Mucosa of descending colon (tissue), 3 donors: ENCODE results near the gene CD93. TPM values are rescaled to one million over a fixed set of nuclear protein-coding genes. Genes with fewer than 3 reads are reported as not detected.

Experiments used
- ATAC-seq: fragments of 200-7000 bp; cut with Tn5 transposase; one replicate; pipeline ENCODE4 v1.9.1; 2020; ENCODE audit warnings: mild to moderate bottlenecking, moderate library complexity
- DNase-seq, 3 donors: peaks; one replicate each; pipeline ENCODE4 v3.0.0-alpha.2; 2020
- H3K36me3 ChIP-seq: fragments of 200-600 bp; one replicate; pipeline ENCODE4 v1.8.0; 2021; ENCODE audit warnings: low read depth, mild to moderate bottlenecking
- H3K4me1 ChIP-seq: fragments of 200-600 bp; one replicate; pipeline ENCODE4 v1.8.0; 2021; ENCODE audit warnings: low read depth, mild to moderate bottlenecking
- H3K4me3 ChIP-seq: fragments of 200-600 bp; one replicate; pipeline ENCODE4 v1.8.0; 2021; ENCODE audit warnings: mild to moderate bottlenecking
- H3K9me3 ChIP-seq: fragments of 200-600 bp; one replicate; pipeline ENCODE4 v1.8.0; 2021; ENCODE audit warnings: mild to moderate bottlenecking
- intact Hi-C, 2 donors: fragments of 100-400 bp; cut with DNase I in 1 of 2; cut with micrococcal nuclease in 1 of 2; formaldehyde crosslinking; loops; one replicate each; pipeline versions ENCODE4 v1.11.0 to v1.11.1; 2022; cut with DNase I, micrococcal nuclease
- total RNA-seq, 3 donors: library from RNA; stranded (reverse); fragmentation: NEBNext Ultra II Directional in 2 of 3; extraction: Animal tissue kit (Norgen Biotek cat#: 25700) in 2 of 3; gene quantifications; one replicate each; pipeline versions ENCODE4 v1.2.1 to v1.2.4, GENCODE V29; 2021 to 2023
- TF ChIP-seq, protein P1 (sequence below): fragments of 200-600 bp; IDR thresholded peaks from one replicate; pipeline ENCODE4 v1.8.0; 2022; ENCODE audit warnings: antibody characterized with exemption, mild to moderate bottlenecking
- donor health status: DM: no; HTN: no; CAD: no; lungs with moderate emphysema.
- donor health status: DM: no; HTN: no; CAD: no.
- donor health status: DM: no; HTN: yes; CAD: no.

Gene CD93
- total RNA-seq, 3 donors from 2014 or later: 7.6 to 24.2 (median 20.1) TPM

DNA sequence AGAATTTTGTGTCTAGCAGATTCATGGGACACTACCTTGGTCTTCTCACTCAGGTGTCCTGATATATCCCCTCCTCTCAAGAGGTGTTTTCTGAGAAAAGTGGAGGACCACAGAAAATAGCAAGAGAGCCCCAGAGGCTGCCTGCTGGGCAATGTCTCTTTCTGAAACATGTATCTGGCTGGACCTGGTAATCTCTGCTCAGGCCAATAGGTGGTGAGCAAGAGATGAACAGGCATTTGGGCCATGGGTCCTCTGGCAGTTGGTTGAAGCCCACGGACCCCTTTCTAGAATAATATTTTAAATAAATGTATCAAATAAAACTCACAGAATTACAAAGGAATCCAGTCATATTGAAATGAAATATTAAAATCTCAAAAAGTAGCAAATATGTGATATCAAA lies 27.9 kb downstream of the CD93 start:
- DNase-seq (no peak), ATAC-seq (no peak)
- TF ChIP-seq, protein P1, sequence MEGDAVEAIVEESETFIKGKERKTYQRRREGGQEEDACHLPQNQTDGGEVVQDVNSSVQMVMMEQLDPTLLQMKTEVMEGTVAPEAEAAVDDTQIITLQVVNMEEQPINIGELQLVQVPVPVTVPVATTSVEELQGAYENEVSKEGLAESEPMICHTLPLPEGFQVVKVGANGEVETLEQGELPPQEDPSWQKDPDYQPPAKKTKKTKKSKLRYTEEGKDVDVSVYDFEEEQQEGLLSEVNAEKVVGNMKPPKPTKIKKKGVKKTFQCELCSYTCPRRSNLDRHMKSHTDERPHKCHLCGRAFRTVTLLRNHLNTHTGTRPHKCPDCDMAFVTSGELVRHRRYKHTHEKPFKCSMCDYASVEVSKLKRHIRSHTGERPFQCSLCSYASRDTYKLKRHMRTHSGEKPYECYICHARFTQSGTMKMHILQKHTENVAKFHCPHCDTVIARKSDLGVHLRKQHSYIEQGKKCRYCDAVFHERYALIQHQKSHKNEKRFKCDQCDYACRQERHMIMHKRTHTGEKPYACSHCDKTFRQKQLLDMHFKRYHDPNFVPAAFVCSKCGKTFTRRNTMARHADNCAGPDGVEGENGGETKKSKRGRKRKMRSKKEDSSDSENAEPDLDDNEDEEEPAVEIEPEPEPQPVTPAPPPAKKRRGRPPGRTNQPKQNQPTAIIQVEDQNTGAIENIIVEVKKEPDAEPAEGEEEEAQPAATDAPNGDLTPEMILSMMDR: no peak
- H3K36me3 ChIP-seq: no peaks in the 10 kb centered on the region
- intact Hi-C loops: no loop called here
- no peaks in the 10 kb centered on the region for H3K4me1 ChIP-seq
- no peak overlapping the region for H3K4me3 ChIP-seq
- H3K9me3 ChIP-seq: no peaks in the 10 kb centered on the region

DNA sequence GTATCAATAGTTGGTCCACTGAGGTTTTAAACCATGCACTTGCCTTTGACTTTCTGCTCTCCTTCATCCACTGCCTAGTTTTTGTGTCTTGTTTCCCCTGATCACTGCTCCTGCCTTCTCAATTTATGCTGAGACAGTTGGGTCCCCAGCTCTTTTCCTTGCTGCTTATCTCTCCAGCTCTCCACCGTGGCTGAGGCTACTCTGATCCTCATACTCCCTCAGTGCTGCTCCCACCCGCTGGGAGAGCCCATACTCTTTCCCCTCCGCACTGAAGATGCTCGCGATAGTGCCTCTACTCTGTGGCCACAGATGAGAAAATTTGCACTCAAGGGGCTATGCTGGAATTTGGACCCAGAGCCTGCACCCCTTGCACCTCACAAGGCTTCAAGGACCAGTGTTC lies 33.2 kb downstream of the CD93 start:
- intact Hi-C loops: no loop called here
- DNase-seq (no peak), ATAC-seq (no peak)
- peaks cover 15% of the 10 kb centered on the region for H3K4me1 ChIP-seq
- H3K4me3 ChIP-seq: no peak overlapping the region
- TF ChIP-seq, protein P1: no peak
- no peaks in the 10 kb centered on the region for H3K36me3 ChIP-seq
- H3K9me3 ChIP-seq: no peaks in the 10 kb centered on the region

DNA sequence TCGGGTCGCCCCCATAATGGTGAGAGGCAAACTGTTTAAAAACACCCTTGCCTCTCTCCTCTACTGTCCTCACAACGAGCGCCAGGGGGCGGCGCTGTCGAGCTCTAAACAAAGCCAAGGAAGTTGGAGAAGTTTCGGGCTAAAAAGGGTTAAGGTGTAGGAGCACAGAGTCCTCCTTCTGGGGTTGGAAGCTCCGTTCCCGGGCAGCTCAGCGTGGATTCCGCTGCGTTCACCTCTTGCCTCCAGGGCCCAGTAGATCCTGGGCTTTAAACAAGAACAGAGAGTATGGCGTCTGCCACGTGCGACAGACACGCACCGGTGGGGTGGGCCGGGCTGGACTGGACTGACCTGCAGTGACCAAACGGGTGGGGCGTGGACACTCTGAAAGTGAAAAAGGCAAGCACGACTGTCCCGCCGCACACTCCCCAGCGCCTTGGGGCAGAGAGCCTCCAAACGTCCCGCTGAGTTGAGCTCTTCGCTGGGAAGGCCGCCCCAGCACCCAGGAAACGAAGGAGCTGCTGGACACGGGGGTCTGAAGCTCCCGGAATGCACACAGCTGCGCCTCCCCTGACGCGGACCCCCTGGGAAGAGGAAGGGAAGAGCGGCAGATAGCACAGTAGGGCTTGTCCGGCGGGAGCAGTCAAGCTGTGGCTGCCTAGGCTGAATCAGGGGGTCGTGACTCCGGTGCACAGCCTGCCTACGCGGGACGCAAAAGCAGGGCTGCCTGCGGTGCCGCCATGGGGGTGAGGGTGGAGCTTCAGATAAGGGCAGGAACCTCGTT lies 35.1 kb downstream of the CD93 start:
- intact Hi-C loops: no loop called here
- ATAC-seq: peak; percentile 39
- peak; percentile 71 to 76 (median 71) for DNase-seq
- Histone ChIP-seq H3K9me3 (no peaks in the 10 kb centered on the region), H3K36me3 (no peaks in the 10 kb centered on the region), H3K4me1 (peaks cover 15% of the 10 kb centered on the region), H3K4me3 (no peak overlapping the region)
- TF ChIP-seq, protein P1: peak; percentile 11

DNA sequence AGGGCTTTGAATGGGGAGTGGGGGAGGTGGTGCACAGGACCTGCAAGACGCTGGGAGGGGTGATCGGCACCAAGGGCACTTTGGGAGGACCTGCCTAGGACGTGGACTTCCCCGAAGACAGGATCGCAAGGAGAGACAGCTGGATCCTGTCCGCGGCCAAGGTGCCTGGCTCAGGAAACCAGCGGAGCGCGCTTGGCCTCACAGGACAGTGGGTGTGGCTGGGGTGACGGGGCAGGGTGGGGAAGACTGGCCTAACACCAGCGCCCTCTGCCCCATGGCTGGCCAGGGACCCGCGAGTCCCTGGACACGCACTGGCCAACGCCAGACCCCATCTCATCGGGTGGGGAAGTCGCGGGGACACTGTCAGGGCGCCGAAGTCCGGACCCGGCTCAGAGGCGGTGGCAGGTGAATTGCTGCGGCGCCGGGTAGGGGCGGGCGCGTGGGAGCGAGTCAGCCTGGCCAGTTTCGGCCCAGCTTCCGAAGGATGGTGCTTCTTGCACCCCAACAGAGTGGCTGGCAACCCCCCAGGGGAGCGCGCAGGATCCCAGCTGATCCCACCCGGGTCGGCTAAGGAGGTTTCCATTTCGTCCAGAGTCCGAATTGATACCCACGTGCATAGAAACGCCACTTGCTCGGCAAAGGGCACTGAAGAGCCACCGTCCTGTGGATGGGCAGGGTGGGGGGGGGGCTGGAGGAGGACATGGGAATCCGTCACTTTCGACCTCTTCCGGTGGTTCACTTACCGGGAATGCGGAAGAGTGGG lies 35.9 kb downstream of the CD93 start:
- Histone ChIP-seq H3K4me1 (peaks cover 15% of the 10 kb centered on the region), H3K9me3 (no peaks in the 10 kb centered on the region), H3K4me3 (no peak overlapping the region), H3K36me3 (no peaks in the 10 kb centered on the region)
- peak; percentile 14 to 67 (median 36) for DNase-seq
- intact Hi-C loops: no loop called here
- TF ChIP-seq, protein P1: no peak
- ATAC-seq: peak; percentile 37

DNA sequence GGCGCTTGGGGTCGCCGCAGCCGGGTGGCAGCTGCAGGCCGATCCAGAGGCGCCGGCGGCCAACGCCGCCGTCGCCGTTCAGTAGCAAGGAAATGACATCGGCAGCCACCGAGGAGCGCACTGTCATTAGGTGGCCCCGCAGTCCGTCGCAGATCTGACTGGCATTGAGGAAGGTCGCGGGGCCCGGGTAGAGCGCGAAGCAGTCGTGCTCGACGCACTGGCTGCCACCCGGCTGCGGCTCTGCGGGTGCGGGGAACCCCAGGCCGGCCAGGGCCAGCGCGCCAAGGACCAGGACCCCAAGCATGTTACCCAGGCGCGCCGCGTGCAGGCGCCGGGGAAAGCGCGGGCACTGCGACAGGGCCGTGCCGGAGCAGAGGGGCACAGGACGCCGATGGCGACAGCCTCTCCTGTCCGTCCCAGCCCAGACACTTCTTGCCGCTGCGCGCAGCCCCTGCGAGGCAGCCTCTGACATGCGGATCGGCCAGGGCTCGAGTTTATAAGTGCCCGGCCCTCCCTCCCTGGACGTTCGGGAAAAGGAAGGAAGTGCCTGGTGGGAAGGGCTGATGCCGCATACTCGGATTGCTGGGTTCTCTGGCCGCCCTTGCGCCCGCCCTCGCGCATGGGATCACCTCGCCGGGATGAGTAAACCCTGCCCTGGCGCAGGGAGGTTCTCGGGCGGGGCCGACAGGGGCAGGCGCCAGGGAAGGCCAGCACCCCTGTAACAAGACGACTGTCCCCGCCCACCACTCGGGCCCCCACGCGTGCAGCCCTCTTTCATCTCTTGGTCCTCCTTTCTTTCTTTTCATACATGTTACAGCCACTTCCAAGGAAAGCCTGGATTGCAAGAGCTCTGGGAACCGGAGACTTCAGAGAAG lies 36.7 kb downstream of the CD93 start, which contains the start of gene THBD:
THBD (minus strand) TSS at position 472 of the 875 bp plus-strand sequence; CDS start at position 304, 168 bp downstream.
- H3K36me3 ChIP-seq: no peaks in the 10 kb centered on the region
- H3K9me3 ChIP-seq: no peaks in the 10 kb centered on the region
- ATAC-seq (peak; percentile 51), DNase-seq (peak; percentile 31 to 78 (median 56))
- TF ChIP-seq, protein P1: no peak
- H3K4me1 ChIP-seq: peaks cover 15% of the 10 kb centered on the region
- no peak within 1 kb of the TSS for H3K4me3 ChIP-seq
- intact Hi-C loops: no loop called here
